ENCODE measurements around the gene RNF7.
"Not testable (repeated sequence)": the region's sequence is repeated elsewhere in the genome, so short reads cannot be mapped to it uniquely, and the experiment has no call there.

Gene RNF7

GRCh38 chr3:141699897-141700296, 38.2 kb upstream of the RNF7 start:
- no peak overlapping the region for H3K4ac ChIP-seq (ENCODE audit: low read depth, low read length)
- peak overlapping the region; percentile 25 for H3K56ac ChIP-seq (ENCODE audit: low read length)
- H3K36me3 ChIP-seq (ENCODE audit: control insufficient read depth, insufficient read depth, low read length): no peaks in the 10 kb centered on the region
- peaks cover 8% of the 10 kb centered on the region for H3K4me1 ChIP-seq (ENCODE audit: control insufficient read depth, low read depth, low read length)
- no peak overlapping the region for H2BK15ac ChIP-seq (replicated peaks; ENCODE audit: low read depth)
- no peaks in the 10 kb centered on the region for H3K79me2 ChIP-seq (ENCODE audit: control insufficient read depth, insufficient read depth, low read length)
- H3K9ac ChIP-seq (ENCODE audit: low read length): no peak overlapping the region
- H2BK120ac ChIP-seq (ENCODE audit: low read depth, low read length): no peak overlapping the region
- no peak overlapping the region for H3K4me3 ChIP-seq (ENCODE audit: low read length)
- no peaks in the 10 kb centered on the region for H3K27me3 ChIP-seq (ENCODE audit: insufficient read depth, low read length, poor library complexity)
- no peaks in the 10 kb centered on the region for H3K79me1 ChIP-seq (ENCODE audit: low read length)
- no peak overlapping the region for H3K18ac ChIP-seq (ENCODE audit: low read length)
- H4K8ac ChIP-seq (ENCODE audit: low read depth, low read length): no peak overlapping the region
- H4K5ac ChIP-seq (ENCODE audit: low read length): no peak overlapping the region
- no peak overlapping the region for H2BK5ac ChIP-seq (ENCODE audit: low read length)
- no peak for DNase-seq
- H3K23ac ChIP-seq (ENCODE audit: low read length): no peak overlapping the region
- no peak overlapping the region for H3K4me2 ChIP-seq (ENCODE audit: low read length)
- no peak overlapping the region for H2AK5ac ChIP-seq (ENCODE audit: low read length)
- no peak overlapping the region for H3K27ac ChIP-seq (ENCODE audit: low read depth, low read length)
- WGBS (ENCODE audit: extremely low coverage, insufficient coverage, low lambda C conversion rate): no CpG with 5 or more reads among the region's 6 CpGs

GRCh38 chr3:141703367-141703766, 34.7 kb upstream of the RNF7 start:
- H3K36me3 ChIP-seq (ENCODE audit: control insufficient read depth, insufficient read depth, low read length); H3K4me2 ChIP-seq (ENCODE audit: low read length); H3K4ac ChIP-seq (ENCODE audit: low read depth, low read length); H3K27ac ChIP-seq (ENCODE audit: low read depth, low read length); H3K23ac ChIP-seq (ENCODE audit: low read length); H2BK15ac ChIP-seq (replicated peaks; ENCODE audit: low read depth); H3K18ac ChIP-seq (ENCODE audit: low read length); H3K79me2 ChIP-seq (ENCODE audit: control insufficient read depth, insufficient read depth, low read length); H2BK5ac ChIP-seq (ENCODE audit: low read length); H3K9ac ChIP-seq (ENCODE audit: low read length); H3K79me1 ChIP-seq (ENCODE audit: low read length); H3K4me1 ChIP-seq (ENCODE audit: control insufficient read depth, low read depth, low read length); H4K8ac ChIP-seq (ENCODE audit: low read depth, low read length); H3K27me3 ChIP-seq (ENCODE audit: insufficient read depth, low read length, poor library complexity); H2BK120ac ChIP-seq (ENCODE audit: low read depth, low read length); H3K4me3 ChIP-seq (ENCODE audit: low read length); H2AK5ac ChIP-seq (ENCODE audit: low read length); DNase-seq; H4K5ac ChIP-seq (ENCODE audit: low read length); H3K56ac ChIP-seq (ENCODE audit: low read length): not testable (repeated sequence)
- WGBS (ENCODE audit: extremely low coverage, insufficient coverage, low lambda C conversion rate): no CpG with 5 or more reads among the region's 3 CpGs

GRCh38 chr3:141707741-141708203, 30.3 kb upstream of the RNF7 start:
- H2BK120ac ChIP-seq (ENCODE audit: low read depth, low read length): no peak overlapping the region
- no peaks in the 10 kb centered on the region for H3K79me2 ChIP-seq (ENCODE audit: control insufficient read depth, insufficient read depth, low read length)
- no peak overlapping the region for H3K23ac ChIP-seq (ENCODE audit: low read length)
- H3K27me3 ChIP-seq (ENCODE audit: insufficient read depth, low read length, poor library complexity): no peaks in the 10 kb centered on the region
- no peak overlapping the region for H4K5ac ChIP-seq (ENCODE audit: low read length)
- H2AK5ac ChIP-seq (ENCODE audit: low read length): no peak overlapping the region
- H3K36me3 ChIP-seq (ENCODE audit: control insufficient read depth, insufficient read depth, low read length): no peaks in the 10 kb centered on the region
- no peak overlapping the region for H3K18ac ChIP-seq (ENCODE audit: low read length)
- no peak overlapping the region for H3K4me2 ChIP-seq (ENCODE audit: low read length)
- no peak overlapping the region for H3K56ac ChIP-seq (ENCODE audit: low read length)
- H2BK5ac ChIP-seq (ENCODE audit: low read length): no peak overlapping the region
- no peak overlapping the region for H4K8ac ChIP-seq (ENCODE audit: low read depth, low read length)
- H2BK15ac ChIP-seq (replicated peaks; ENCODE audit: low read depth): no peak overlapping the region
- H3K4ac ChIP-seq (ENCODE audit: low read depth, low read length): no peak overlapping the region
- no peak overlapping the region for H3K27ac ChIP-seq (ENCODE audit: low read depth, low read length)
- H3K4me1 ChIP-seq (ENCODE audit: control insufficient read depth, low read depth, low read length): no peaks in the 10 kb centered on the region
- WGBS (ENCODE audit: extremely low coverage, insufficient coverage, low lambda C conversion rate): no CpG with 5 or more reads among the region's 2 CpGs
- no peak for DNase-seq
- H3K9ac ChIP-seq (ENCODE audit: low read length): no peak overlapping the region
- no peaks in the 10 kb centered on the region for H3K79me1 ChIP-seq (ENCODE audit: low read length)
- no peak overlapping the region for H3K4me3 ChIP-seq (ENCODE audit: low read length)

- H3K4me3 ChIP-seq (ENCODE audit: low read length): no peak overlapping the region
- H2BK5ac ChIP-seq (ENCODE audit: low read length): no peak overlapping the region
- no peak overlapping the region for H4K8ac ChIP-seq (ENCODE audit: low read depth, low read length)
- DNase-seq: no peak
- no peak overlapping the region for H3K4ac ChIP-seq (ENCODE audit: low read depth, low read length)
- no peaks in the 10 kb centered on the region for H3K79me1 ChIP-seq (ENCODE audit: low read length)
- H3K79me2 ChIP-seq (ENCODE audit: control insufficient read depth, insufficient read depth, low read length): no peaks in the 10 kb centered on the region
- no peak overlapping the region for H3K9ac ChIP-seq (ENCODE audit: low read length)
- no peaks in the 10 kb centered on the region for H3K36me3 ChIP-seq (ENCODE audit: control insufficient read depth, insufficient read depth, low read length)
- no peak overlapping the region for H2BK120ac ChIP-seq (ENCODE audit: low read depth, low read length)
- no peak overlapping the region for H3K4me2 ChIP-seq (ENCODE audit: low read length)
- no CpG with 5 or more reads among the region's 4 CpGs for WGBS (ENCODE audit: extremely low coverage, insufficient coverage, low lambda C conversion rate)
- H2BK15ac ChIP-seq (replicated peaks; ENCODE audit: low read depth): no peak overlapping the region
- no peak overlapping the region for H3K27ac ChIP-seq (ENCODE audit: low read depth, low read length)
- H3K23ac ChIP-seq (ENCODE audit: low read length): no peak overlapping the region
- H3K56ac ChIP-seq (ENCODE audit: low read length): no peak overlapping the region
- H4K5ac ChIP-seq (ENCODE audit: low read length): no peak overlapping the region
- no peaks in the 10 kb centered on the region for H3K4me1 ChIP-seq (ENCODE audit: control insufficient read depth, low read depth, low read length)
- H2AK5ac ChIP-seq (ENCODE audit: low read length): no peak overlapping the region
- no peak overlapping the region for H3K18ac ChIP-seq (ENCODE audit: low read length)
- H3K27me3 ChIP-seq (ENCODE audit: insufficient read depth, low read length, poor library complexity): no peaks in the 10 kb centered on the region
Measured at GRCh38 chr3:141708367-141708766, 29.7 kb upstream of the RNF7 start.

GRCh38 chr3:141709126-141709770, 28.9 kb upstream of the RNF7 start:
- no peak overlapping the region for H3K56ac ChIP-seq (ENCODE audit: low read length)
- WGBS (ENCODE audit: extremely low coverage, insufficient coverage, low lambda C conversion rate): no CpG with 5 or more reads among the region's 7 CpGs
- no peaks in the 10 kb centered on the region for H3K4me1 ChIP-seq (ENCODE audit: control insufficient read depth, low read depth, low read length)
- H3K79me1 ChIP-seq (ENCODE audit: low read length): no peaks in the 10 kb centered on the region
- no peak overlapping the region for H4K8ac ChIP-seq (ENCODE audit: low read depth, low read length)
- no peaks in the 10 kb centered on the region for H3K36me3 ChIP-seq (ENCODE audit: control insufficient read depth, insufficient read depth, low read length)
- no peak overlapping the region for H3K27ac ChIP-seq (ENCODE audit: low read depth, low read length)
- no peaks in the 10 kb centered on the region for H3K27me3 ChIP-seq (ENCODE audit: insufficient read depth, low read length, poor library complexity)
- H2BK15ac ChIP-seq (replicated peaks; ENCODE audit: low read depth): no peak overlapping the region
- no peak overlapping the region for H2AK5ac ChIP-seq (ENCODE audit: low read length)
- no peak for DNase-seq
- H3K4me2 ChIP-seq (ENCODE audit: low read length): no peak overlapping the region
- H3K79me2 ChIP-seq (ENCODE audit: control insufficient read depth, insufficient read depth, low read length): no peaks in the 10 kb centered on the region
- H3K4ac ChIP-seq (ENCODE audit: low read depth, low read length): no peak overlapping the region
- H3K18ac ChIP-seq (ENCODE audit: low read length): no peak overlapping the region
- no peak overlapping the region for H3K9ac ChIP-seq (ENCODE audit: low read length)
- H3K23ac ChIP-seq (ENCODE audit: low read length): no peak overlapping the region
- no peak overlapping the region for H2BK5ac ChIP-seq (ENCODE audit: low read length)
- no peak overlapping the region for H2BK120ac ChIP-seq (ENCODE audit: low read depth, low read length)
- no peak overlapping the region for H4K5ac ChIP-seq (ENCODE audit: low read length)
- no peak overlapping the region for H3K4me3 ChIP-seq (ENCODE audit: low read length)

GRCh38 chr3:141710121-141710520, 28.0 kb upstream of the RNF7 start:
- Histone ChIP-seq H2BK120ac (ENCODE audit: low read depth, low read length) (no peak overlapping the region), H3K27ac (ENCODE audit: low read depth, low read length) (no peak overlapping the region), H3K4me1 (ENCODE audit: control insufficient read depth, low read depth, low read length) (no peaks in the 10 kb centered on the region), H3K9ac (ENCODE audit: low read length) (no peak overlapping the region), H3K23ac (ENCODE audit: low read length) (no peak overlapping the region), H4K5ac (ENCODE audit: low read length) (no peak overlapping the region), H3K18ac (ENCODE audit: low read length) (no peak overlapping the region), H3K36me3 (ENCODE audit: control insufficient read depth, insufficient read depth, low read length) (no peaks in the 10 kb centered on the region), H3K79me2 (ENCODE audit: control insufficient read depth, insufficient read depth, low read length) (no peaks in the 10 kb centered on the region), H3K4me3 (ENCODE audit: low read length) (no peak overlapping the region), H3K79me1 (ENCODE audit: low read length) (no peaks in the 10 kb centered on the region), H3K56ac (ENCODE audit: low read length) (no peak overlapping the region), H2AK5ac (ENCODE audit: low read length) (no peak overlapping the region), H3K27me3 (ENCODE audit: insufficient read depth, low read length, poor library complexity) (no peaks in the 10 kb centered on the region), H3K4ac (ENCODE audit: low read depth, low read length) (no peak overlapping the region), H2BK15ac (replicated peaks; ENCODE audit: low read depth) (no peak overlapping the region), H3K4me2 (ENCODE audit: low read length) (no peak overlapping the region), H2BK5ac (ENCODE audit: low read length) (no peak overlapping the region), H4K8ac (ENCODE audit: low read depth, low read length) (no peak overlapping the region)
- DNase-seq: no peak
- WGBS (ENCODE audit: extremely low coverage, insufficient coverage, low lambda C conversion rate): no CpG with 5 or more reads among the region's 6 CpGs
